GM21423 (cell line): Measurements from ENCODE around the gene RAD51C.
A peak's percentile ranks its signal among the peaks of the same experiment; 100 is the strongest.
"Not testable (repeated sequence)": the region's sequence is repeated elsewhere in the genome, so short reads cannot be mapped to it uniquely, and the experiment has no call there.

Experiments used
- ATAC-seq: cut with Tn5 transposase; IDR thresholded peaks from one replicate; pipeline ENCODE4 v1.9.1; 2021; ENCODE audit warnings: mild to moderate bottlenecking, moderate library complexity; ENCODE audit not compliant: unreplicated experiment

Gene RAD51C

GRCh38 chr17:58680038-58680369 lies 12.4 kb upstream of the RAD51C start:
- no peak for ATAC-seq

GRCh38 chr17:58684003-58684402 lies 8.4 kb upstream of the RAD51C start:
- ATAC-seq = no peak

- not testable (repeated sequence) for ATAC-seq
Measured at GRCh38 chr17:58684462-58684861, 7.9 kb upstream of the RAD51C start.

- no peak for ATAC-seq
Measured at GRCh38 chr17:58686980-58687379, 5.4 kb upstream of the RAD51C start.

GRCh38 chr17:58688521-58688920 lies 3.9 kb upstream of the RAD51C start:
- ATAC-seq = no peak

- ATAC-seq = not testable (repeated sequence)
Measured at GRCh38 chr17:58690033-58690432, 2.4 kb upstream of the RAD51C start.

- ATAC-seq = no peak
Measured at GRCh38 chr17:58691701-58692238, 632 bp upstream of the RAD51C start, which contains the start of gene TEX14. TEX14 (minus strand) TSS chr17:58692045; CDS start chr17:58652001, 40,044 bp downstream.

- ATAC-seq = no peak
Measured at GRCh38 chr17:58693208-58693607, 806 bp downstream of the RAD51C start.

GRCh38 chr17:58693751-58694150 lies 1.3 kb downstream of the RAD51C start:
- ATAC-seq = no peak

- no peak for ATAC-seq
Measured at GRCh38 chr17:58694302-58694701, 1.9 kb downstream of the RAD51C start.

- no peak for ATAC-seq
Measured at GRCh38 chr17:58694826-58695225, 2.4 kb downstream of the RAD51C start.

- ATAC-seq = no peak
Measured at GRCh38 chr17:58699771-58700170, 7.4 kb downstream of the RAD51C start.

GRCh38 chr17:58702045-58702476 lies 9.7 kb downstream of the RAD51C start:
- ATAC-seq = peak; percentile 60

GRCh38 chr17:58702708-58703107 lies 10.3 kb downstream of the RAD51C start:
- ATAC-seq = no peak

- no peak for ATAC-seq
Measured at GRCh38 chr17:58703137-58703915, 10.9 kb downstream of the RAD51C start.

GRCh38 chr17:58703916-58704286 lies 11.5 kb downstream of the RAD51C start:
- no peak for ATAC-seq

- ATAC-seq = no peak
Measured at GRCh38 chr17:58706351-58707140, 14.1 kb downstream of the RAD51C start.

GRCh38 chr17:58710948-58711552 lies 18.6 kb downstream of the RAD51C start:
- ATAC-seq = no peak

- no peak for ATAC-seq
Measured at GRCh38 chr17:58722274-58722673, 29.9 kb downstream of the RAD51C start.

- ATAC-seq = no peak
Measured at GRCh38 chr17:58722696-58723095, 30.3 kb downstream of the RAD51C start.

GRCh38 chr17:58728798-58729197 lies 36.4 kb downstream of the RAD51C start:
- no peak for ATAC-seq
